Inflammatory macrophage treated with lipopolysaccharide for 4 hours (primary cell): ENCODE results near the gene NAA40.

Experiments used
- DNase-seq: peaks from one replicate; pipeline ENCODE4 v3.0.0-alpha.2; 2020

Gene NAA40

GRCh38 chr11:63993100-63993499, 54.3 kb downstream of the NAA40 start:
- DNase-seq, result no peak

- DNase-seq, result peak; percentile 56
Observed at GRCh38 chr11:63993993-63994392, 55.2 kb downstream of the NAA40 start.

GRCh38 chr11:63996512-63996911, 57.7 kb downstream of the NAA40 start:
- no peak for DNase-seq

- DNase-seq, result no peak
Observed at GRCh38 chr11:63997104-63997700, 58.4 kb downstream of the NAA40 start.

- DNase-seq, result no peak
Observed at GRCh38 chr11:63997801-63998337, 59.1 kb downstream of the NAA40 start.

- no peak for DNase-seq
Observed at GRCh38 chr11:63998558-63999348, 60.0 kb downstream of the NAA40 start.

- DNase-seq, result peak; percentile 43
Observed at GRCh38 chr11:63999349-64000025, 60.7 kb downstream of the NAA40 start.

- DNase-seq, result peak; percentile 79
Observed at GRCh38 chr11:64000026-64000739, 61.4 kb downstream of the NAA40 start.

- no peak for DNase-seq
Observed at GRCh38 chr11:64000740-64001483, 62.1 kb downstream of the NAA40 start.

- DNase-seq, result no peak
Observed at GRCh38 chr11:64001484-64002420, 63.0 kb downstream of the NAA40 start.

- DNase-seq, result no peak
Observed at GRCh38 chr11:64003807-64004589, 65.2 kb downstream of the NAA40 start.

GRCh38 chr11:64004590-64004984, 65.8 kb downstream of the NAA40 start:
- DNase-seq, result no peak

GRCh38 chr11:64005691-64006090, 66.9 kb downstream of the NAA40 start:
- DNase-seq, result no peak

- DNase-seq, result no peak
Observed at GRCh38 chr11:64006398-64006797, 67.6 kb downstream of the NAA40 start.
